ENCODE results near the gene EPB41L4B.

GRCh38 chr9:109253637-109254284 is 67.1 kb downstream of the EPB41L4B start:
- TF ChIP-seq CTCF (IDR thresholded peaks at IDR 0.05) (no peak), POLR2AphosphoS5 (IDR thresholded peaks at IDR 0.05) (peak; percentile 52), POLR2A (IDR thresholded peaks at IDR 0.05) (no peak)
